ENCODE data around the gene ELF4. TPM values are rescaled to one million over a fixed set of nuclear protein-coding genes. Genes with fewer than 3 reads are reported as not detected.

Gene ELF4
- total and polyA plus RNA-seq, 10 of the 15 experiments (the other 5 are each of a cell fraction or from before 2014, with no cell fraction given) = 4.0 to 36.7 (median 22.6) TPM

DNA sequence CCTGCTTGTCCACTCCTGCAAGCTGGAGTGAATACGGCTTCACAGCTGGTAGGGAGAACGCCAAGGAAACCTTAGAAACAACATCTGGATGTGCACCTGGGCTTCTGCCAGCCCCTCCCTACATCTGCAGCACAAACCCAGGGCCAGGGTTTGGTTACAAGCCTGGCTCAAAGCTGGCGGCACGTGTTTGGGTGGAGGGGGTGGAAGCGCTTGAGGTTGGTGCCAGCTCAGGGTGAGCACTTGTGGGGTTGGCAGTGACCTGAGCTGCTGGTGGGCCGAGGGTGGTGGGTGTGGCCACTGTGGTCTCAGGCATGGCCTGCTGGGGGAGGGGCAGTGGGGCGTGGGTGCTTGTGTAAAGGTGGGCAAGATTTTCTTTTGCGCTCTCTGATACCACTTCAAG, 15.6 kb downstream of the ELF4 start:
- FAIRE-seq (no peak), DNase-seq (ENCODE audit: low read depth, low spot score) (no peak), ATAC-seq (no peak)
- H3K4me3 ChIP-seq = no peak overlapping the region
- H2AFZ ChIP-seq (ENCODE audit: control insufficient read depth, low read depth, low read length) = no peak overlapping the region
- ChIA-PET CTCF (interaction anchor here (1.0 to 1.5 kb wide), 3 partner anchors 14 to 26 kb away, joined by 3 to 12 read pairs (median 6); no protein-coding TSS in a partner anchor), SMC1A (ENCODE audit: uncharacterized antibody, unreplicated experiment) (interaction anchor here (1.1 to 2.0 kb wide), 2 partner anchors 14 to 76 kb away, joined by 4 to 6 read pairs; no protein-coding TSS in a partner anchor), POLR2A (interaction anchor here (0.5 to 1.7 kb wide), 4 partner anchors 8 to 27 kb away, joined by 3 to 6 read pairs (median 4); no protein-coding TSS in a partner anchor), RAD21 (ENCODE audit: unreplicated experiment) (interaction anchor here (1.0 to 1.4 kb wide), 2 partner anchors 10 to 12 kb away, joined by 3 to 4 read pairs; no protein-coding TSS in a partner anchor)
- no peak overlapping the region for H3K4me2 ChIP-seq (ENCODE audit: control insufficient read depth, insufficient read depth)
- peaks cover 43% of the 10 kb centered on the region for H3K79me2 ChIP-seq (ENCODE audit: control insufficient read depth, insufficient read depth, low read length)
- no peaks in the 10 kb centered on the region for H3K27me3 ChIP-seq (replicated peaks in 1 of 2; ENCODE audit: control insufficient read depth in 2 of 2, insufficient read depth in 2 of 2, low read length in 1 of 2)
- no peaks in the 10 kb centered on the region for H3K9me3 ChIP-seq (replicated peaks; ENCODE audit: control insufficient read depth, insufficient read depth, low read length)
- peaks cover 0 to 3% of the 10 kb centered on the region in 2 experiments; a peak in 1 of 4 replicates for H3K36me3 ChIP-seq (ENCODE audit: control insufficient read depth in 2 of 2, insufficient read depth in 2 of 2, low read length in 1 of 2)
- H4K20me1 ChIP-seq (ENCODE audit: control insufficient read depth, insufficient read depth) = no peaks in the 10 kb centered on the region; the same call in 1 of the 2 replicates
- no peak overlapping the region for H3K27ac ChIP-seq (ENCODE audit: control insufficient read depth, insufficient read depth)
- no peak overlapping the region for H3K9ac ChIP-seq (ENCODE audit: control insufficient read depth, insufficient read depth, low read length)
- in situ Hi-C loops (cut with MboI) = no loop called here
- no peak for TF ChIP-seq BCL11A (IDR thresholded peaks at IDR 0.05; ENCODE audit: low read depth, low read length)
- BruUV-seq (replicated peaks) = no TSS peak
- WGBS (ENCODE audit: insufficient coverage, insufficient replicate concordance, low lambda C conversion rate, missing lambda C conversion rate) = 73% methylated on average over 8 of the region's 8 CpGs
- intact Hi-C loops (cut with micrococcal nuclease; ENCODE audit: unreplicated experiment) = no loop called here
- H3K4me1 ChIP-seq (ENCODE audit: control insufficient read depth, insufficient read depth, low read length) = peaks cover 17% of the 10 kb centered on the region

DNA sequence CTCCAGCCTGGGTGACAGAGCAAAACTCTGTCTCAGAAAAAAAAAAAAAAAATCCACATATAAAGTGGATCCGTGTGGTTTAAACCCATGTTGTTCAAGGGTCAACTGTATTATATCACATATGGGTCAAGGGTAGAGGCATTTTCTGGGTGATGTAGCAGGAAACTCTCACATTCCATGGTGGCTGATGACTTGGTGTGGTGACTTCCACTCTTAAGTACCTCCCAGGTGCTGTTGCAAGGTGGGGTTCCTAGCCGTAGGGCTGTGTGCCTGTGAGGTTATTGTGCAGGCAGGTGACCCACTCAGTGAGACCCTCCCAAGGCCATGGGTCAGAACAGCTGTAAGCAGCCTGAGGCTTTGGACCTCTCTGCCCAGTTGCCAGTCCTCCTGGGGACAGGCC, 17.0 kb downstream of the ELF4 start:
- 54% methylated on average over 2 of the region's 2 CpGs for WGBS (ENCODE audit: insufficient coverage, insufficient replicate concordance, low lambda C conversion rate, missing lambda C conversion rate)
- H3K4me1 ChIP-seq (ENCODE audit: control insufficient read depth, insufficient read depth, low read length) = peaks cover 17% of the 10 kb centered on the region
- POLR2A ChIA-PET = interaction anchor here (0.8 kb wide), 1 partner anchor 15 kb away, joined by 3 read pairs; no protein-coding TSS in a partner anchor
- TF ChIP-seq YBX1 (IDR thresholded peaks at IDR 0.05) = no peak
- no peak for TF ChIP-seq ZNF622 (IDR thresholded peaks at IDR 0.05)
- TF ChIP-seq, protein P1, sequence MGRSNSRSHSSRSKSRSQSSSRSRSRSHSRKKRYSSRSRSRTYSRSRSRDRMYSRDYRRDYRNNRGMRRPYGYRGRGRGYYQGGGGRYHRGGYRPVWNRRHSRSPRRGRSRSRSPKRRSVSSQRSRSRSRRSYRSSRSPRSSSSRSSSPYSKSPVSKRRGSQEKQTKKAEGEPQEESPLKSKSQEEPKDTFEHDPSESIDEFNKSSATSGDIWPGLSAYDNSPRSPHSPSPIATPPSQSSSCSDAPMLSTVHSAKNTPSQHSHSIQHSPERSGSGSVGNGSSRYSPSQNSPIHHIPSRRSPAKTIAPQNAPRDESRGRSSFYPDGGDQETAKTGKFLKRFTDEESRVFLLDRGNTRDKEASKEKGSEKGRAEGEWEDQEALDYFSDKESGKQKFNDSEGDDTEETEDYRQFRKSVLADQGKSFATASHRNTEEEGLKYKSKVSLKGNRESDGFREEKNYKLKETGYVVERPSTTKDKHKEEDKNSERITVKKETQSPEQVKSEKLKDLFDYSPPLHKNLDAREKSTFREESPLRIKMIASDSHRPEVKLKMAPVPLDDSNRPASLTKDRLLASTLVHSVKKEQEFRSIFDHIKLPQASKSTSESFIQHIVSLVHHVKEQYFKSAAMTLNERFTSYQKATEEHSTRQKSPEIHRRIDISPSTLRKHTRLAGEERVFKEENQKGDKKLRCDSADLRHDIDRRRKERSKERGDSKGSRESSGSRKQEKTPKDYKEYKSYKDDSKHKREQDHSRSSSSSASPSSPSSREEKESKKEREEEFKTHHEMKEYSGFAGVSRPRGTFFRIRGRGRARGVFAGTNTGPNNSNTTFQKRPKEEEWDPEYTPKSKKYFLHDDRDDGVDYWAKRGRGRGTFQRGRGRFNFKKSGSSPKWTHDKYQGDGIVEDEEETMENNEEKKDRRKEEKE (IDR thresholded peaks at IDR 0.05) = no peak
- no peak for TF ChIP-seq SMARCA5 (IDR thresholded peaks at IDR 0.05)
- TF ChIP-seq, protein P2, sequence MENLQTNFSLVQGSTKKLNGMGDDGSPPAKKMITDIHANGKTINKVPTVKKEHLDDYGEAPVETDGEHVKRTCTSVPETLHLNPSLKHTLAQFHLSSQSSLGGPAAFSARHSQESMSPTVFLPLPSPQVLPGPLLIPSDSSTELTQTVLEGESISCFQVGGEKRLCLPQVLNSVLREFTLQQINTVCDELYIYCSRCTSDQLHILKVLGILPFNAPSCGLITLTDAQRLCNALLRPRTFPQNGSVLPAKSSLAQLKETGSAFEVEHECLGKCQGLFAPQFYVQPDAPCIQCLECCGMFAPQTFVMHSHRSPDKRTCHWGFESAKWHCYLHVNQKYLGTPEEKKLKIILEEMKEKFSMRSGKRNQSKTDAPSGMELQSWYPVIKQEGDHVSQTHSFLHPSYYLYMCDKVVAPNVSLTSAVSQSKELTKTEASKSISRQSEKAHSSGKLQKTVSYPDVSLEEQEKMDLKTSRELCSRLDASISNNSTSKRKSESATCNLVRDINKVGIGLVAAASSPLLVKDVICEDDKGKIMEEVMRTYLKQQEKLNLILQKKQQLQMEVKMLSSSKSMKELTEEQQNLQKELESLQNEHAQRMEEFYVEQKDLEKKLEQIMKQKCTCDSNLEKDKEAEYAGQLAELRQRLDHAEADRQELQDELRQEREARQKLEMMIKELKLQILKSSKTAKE (IDR thresholded peaks at IDR 0.05; ENCODE audit: low read depth, poor library complexity, severe bottlenecking) = no peak
- TF ChIP-seq HDAC6 (IDR thresholded peaks at IDR 0.05; ENCODE audit: unreplicated experiment) = no peak
- no peak for TF ChIP-seq CHD2 (IDR thresholded peaks at IDR 0.05; ENCODE audit: borderline replicate concordance, low read depth, low read length)
- TF ChIP-seq, protein P3, sequence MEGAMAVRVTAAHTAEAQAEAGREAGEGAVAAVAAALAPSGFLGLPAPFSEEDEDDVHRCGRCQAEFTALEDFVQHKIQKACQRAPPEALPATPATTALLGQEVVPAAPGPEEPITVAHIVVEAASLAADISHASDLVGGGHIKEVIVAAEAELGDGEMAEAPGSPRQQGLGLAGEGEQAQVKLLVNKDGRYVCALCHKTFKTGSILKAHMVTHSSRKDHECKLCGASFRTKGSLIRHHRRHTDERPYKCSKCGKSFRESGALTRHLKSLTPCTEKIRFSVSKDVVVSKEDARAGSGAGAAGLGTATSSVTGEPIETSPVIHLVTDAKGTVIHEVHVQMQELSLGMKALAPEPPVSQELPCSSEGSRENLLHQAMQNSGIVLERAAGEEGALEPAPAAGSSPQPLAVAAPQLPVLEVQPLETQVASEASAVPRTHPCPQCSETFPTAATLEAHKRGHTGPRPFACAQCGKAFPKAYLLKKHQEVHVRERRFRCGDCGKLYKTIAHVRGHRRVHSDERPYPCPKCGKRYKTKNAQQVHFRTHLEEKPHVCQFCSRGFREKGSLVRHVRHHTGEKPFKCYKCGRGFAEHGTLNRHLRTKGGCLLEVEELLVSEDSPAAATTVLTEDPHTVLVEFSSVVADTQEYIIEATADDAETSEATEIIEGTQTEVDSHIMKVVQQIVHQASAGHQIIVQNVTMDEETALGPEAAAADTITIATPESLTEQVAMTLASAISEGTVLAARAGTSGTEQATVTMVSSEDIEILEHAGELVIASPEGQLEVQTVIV (IDR thresholded peaks at IDR 0.05; ENCODE audit: borderline replicate concordance, partially characterized antibody) = no peak
- TF ChIP-seq SMC3 (IDR thresholded peaks at IDR 0.05; ENCODE audit: borderline replicate concordance, low read length) = no peak

More for the DNA sequence above, 17.0 kb downstream of the ELF4 start:
- RAD21 ChIA-PET (ENCODE audit: unreplicated experiment) = no interaction called here
- Histone ChIP-seq H3K9me3 (replicated peaks; ENCODE audit: control insufficient read depth, insufficient read depth, low read length) (no peaks in the 10 kb centered on the region; the same call in 2 of the 3 replicates), H3K4me2 (ENCODE audit: control insufficient read depth, insufficient read depth) (no peak overlapping the region), H4K20me1 (ENCODE audit: control insufficient read depth, insufficient read depth) (no peaks in the 10 kb centered on the region; the same call in 1 of the 2 replicates), H3K36me3 (ENCODE audit: control insufficient read depth in 2 of 2, insufficient read depth in 2 of 2, low read length in 1 of 2) (peaks cover 0 to 3% of the 10 kb centered on the region in 2 experiments; a peak in 1 of 4 replicates), H3K4me3 (no peak overlapping the region), H3K79me2 (ENCODE audit: control insufficient read depth, insufficient read depth, low read length) (peaks cover 43% of the 10 kb centered on the region), H3K27me3 (replicated peaks in 1 of 2; ENCODE audit: control insufficient read depth in 2 of 2, insufficient read depth in 2 of 2, low read length in 1 of 2) (no peaks in the 10 kb centered on the region), H3K9ac (ENCODE audit: control insufficient read depth, insufficient read depth, low read length) (no peak overlapping the region), H3K27ac (ENCODE audit: control insufficient read depth, insufficient read depth) (no peak overlapping the region), H2AFZ (ENCODE audit: control insufficient read depth, low read depth, low read length) (no peak overlapping the region)
- ATAC-seq = no peak
- no peak for DNase-seq (ENCODE audit: low read depth, low spot score)
- in situ Hi-C loops (cut with MboI) = no loop called here
- SMC1A ChIA-PET (ENCODE audit: uncharacterized antibody, unreplicated experiment) = no interaction called here
- FAIRE-seq = no peak
- no TSS peak for BruUV-seq (replicated peaks)
- intact Hi-C loops (cut with micrococcal nuclease; ENCODE audit: unreplicated experiment) = no loop called here
- CTCF ChIA-PET = no interaction called here

Data from GM12878 (cell line).